HEK293 (cell line): ENCODE data around the gene COG3.
A peak's percentile ranks its signal among the peaks of the same experiment; 100 is the strongest.
"Not testable (repeated sequence)": the region's sequence is repeated elsewhere in the genome, so short reads cannot be mapped to it uniquely, and the experiment has no call there.

Experiments
- CTCF ChIA-PET: fragments of 350-600 bp; formaldehyde crosslinking; extraction: SDS; loops from one replicate; lab custom pipeline; 2021; ENCODE audit warnings: antibody characterized with exemption; lab: Yijun Ruan, JAX
- POLR2A ChIA-PET: fragments of 300-600 bp; formaldehyde crosslinking; extraction: SDS; loops from one replicate; lab custom pipeline; 2020; ENCODE audit warnings: antibody characterized with exemption, inconsistent platforms; lab: Yijun Ruan, JAX
- H3K27ac ChIP-seq: fragments of 200-500 bp; sonication (Bioruptor generic); 2 replicates; pipeline ENCODE4 v1.5.1; 2014; ENCODE audit warnings: low read depth, low read length, control low read depth, inconsistent platforms; ENCODE audit errors: extremely low read depth
- H3K36me3 ChIP-seq, 2 experiments: fragments of 200-500 bp in 1 of 2; sonication (Bioruptor generic) in 1 of 2; 1 replicate in 1 of 2; 2 replicates in 1 of 2; pipeline ENCODE4 v1.5.1; 2014 to 2017; ENCODE audit warnings: inconsistent platforms in 2 of 2, low read length in 2 of 2; ENCODE audit not compliant: control insufficient read depth in 2 of 2, insufficient read depth in 1 of 2
- H3K4me1 ChIP-seq: fragments of 200-500 bp; sonication (Bioruptor generic); 2 replicates; pipeline ENCODE4 v1.5.1; 2014; ENCODE audit warnings: mild to moderate bottlenecking, low read length, inconsistent platforms; ENCODE audit not compliant: control insufficient read depth, insufficient read depth
- H3K4me3 ChIP-seq: 2 replicates; pipeline ENCODE4 v1.5.1; 2011; ENCODE audit warnings: low read depth, mild to moderate bottlenecking, control low read depth, low read length, moderate library complexity
- H3K9me3 ChIP-seq: fragments of 200-500 bp; sonication (Bioruptor generic); 2 replicates; pipeline ENCODE4 v1.5.1; 2014; ENCODE audit warnings: low read depth, low read length, inconsistent platforms; ENCODE audit not compliant: control insufficient read depth, insufficient read depth
- BCL11A ChIP-seq: fragments of 450-650 bp; formaldehyde crosslinking; IDR thresholded peaks from 2 replicates; pipeline ENCODE4 v1.5.1; 2016; ENCODE audit warnings: low read depth, missing biosample characterization, missing genetic modification characterization
- OVOL3 ChIP-seq: fragments of 450-650 bp; formaldehyde crosslinking; IDR thresholded peaks from 2 replicates; pipeline ENCODE4 v1.5.1; 2016; ENCODE audit warnings: missing biosample characterization, missing genetic modification characterization
- ZBTB17 ChIP-seq: fragments of 450-650 bp; formaldehyde crosslinking; IDR thresholded peaks from 2 replicates; pipeline ENCODE4 v1.5.1; 2016; ENCODE audit warnings: missing biosample characterization, missing genetic modification characterization
- ZNF133 ChIP-seq: fragments of 450-650 bp; formaldehyde crosslinking; IDR thresholded peaks from 2 replicates; pipeline ENCODE4 v1.5.1; 2016; ENCODE audit warnings: missing biosample characterization, missing genetic modification characterization
- ZNF23 ChIP-seq: fragments of 450-650 bp; formaldehyde crosslinking; IDR thresholded peaks from 2 replicates; pipeline ENCODE4 v1.5.1; 2016; ENCODE audit warnings: missing biosample characterization, missing genetic modification characterization, borderline replicate concordance
- ZNF341 ChIP-seq: fragments of 450-650 bp; formaldehyde crosslinking; IDR thresholded peaks from 2 replicates; pipeline ENCODE4; 2016; ENCODE audit warnings: low read depth, missing biosample characterization, missing genetic modification characterization
- ZNF394 ChIP-seq: fragments of 450-650 bp; formaldehyde crosslinking; IDR thresholded peaks from 2 replicates; pipeline ENCODE4 v1.5.1; 2016; ENCODE audit warnings: missing biosample characterization, missing genetic modification characterization, mild to moderate bottlenecking, moderate library complexity, borderline replicate concordance
- ZNF501 ChIP-seq: fragments of 450-650 bp; formaldehyde crosslinking; IDR thresholded peaks from 2 replicates; pipeline ENCODE4 v1.5.1; 2016; ENCODE audit warnings: missing biosample characterization, missing genetic modification characterization
- ZNF530 ChIP-seq: fragments of 450-650 bp; formaldehyde crosslinking; IDR thresholded peaks from 2 replicates; pipeline ENCODE4 v1.5.1; 2016; ENCODE audit warnings: low read depth, missing biosample characterization, missing genetic modification characterization
- ZNF555 ChIP-seq: fragments of 450-650 bp; formaldehyde crosslinking; conservative IDR thresholded peaks from 2 replicates; pipeline ENCODE4 v1.5.1; 2017; ENCODE audit warnings: missing biosample characterization, mild to moderate bottlenecking, missing genetic modification characterization, inconsistent platforms
- ZNF658 ChIP-seq: fragments of 450-650 bp; formaldehyde crosslinking; IDR thresholded peaks from 2 replicates; pipeline ENCODE4; 2016; ENCODE audit warnings: missing biosample characterization, missing genetic modification characterization
- ZNF660 ChIP-seq: fragments of 450-650 bp; IDR thresholded peaks from 2 replicates; pipeline ENCODE4 v1.5.1; 2018; ENCODE audit warnings: missing biosample characterization, mild to moderate bottlenecking, missing genetic modification characterization
- ZNF707 ChIP-seq: fragments of 450-650 bp; formaldehyde crosslinking; IDR thresholded peaks from 2 replicates; pipeline ENCODE4 v1.5.1; 2016; ENCODE audit warnings: missing biosample characterization, missing genetic modification characterization
- ZNF792 ChIP-seq: fragments of 450-650 bp; formaldehyde crosslinking; IDR thresholded peaks from 2 replicates; pipeline ENCODE4 v1.5.1; 2016; ENCODE audit warnings: missing biosample characterization, missing genetic modification characterization
- TF ChIP-seq, protein P1 (sequence below): fragments of 450-650 bp; formaldehyde crosslinking; IDR thresholded peaks from 2 replicates; pipeline ENCODE4 v1.5.1; 2016; ENCODE audit warnings: missing biosample characterization, missing genetic modification characterization
- TF ChIP-seq, protein P2 (sequence below): fragments of 450-650 bp; formaldehyde crosslinking; IDR thresholded peaks from 2 replicates; pipeline ENCODE4; 2016; ENCODE audit warnings: missing biosample characterization, missing genetic modification characterization
- TF ChIP-seq, protein P3 (sequence below): fragments of 450-650 bp; formaldehyde crosslinking; optimal IDR thresholded peaks from 2 replicates; pipeline ENCODE3; 2016; ENCODE audit warnings: missing biosample characterization, mild to moderate bottlenecking, missing genetic modification characterization
- TF ChIP-seq, protein P4 (sequence below): fragments of 450-650 bp; formaldehyde crosslinking; IDR thresholded peaks from 2 replicates; pipeline ENCODE4 v1.5.1; 2016; ENCODE audit warnings: missing biosample characterization, missing genetic modification characterization, borderline replicate concordance

COG3 gene

DNA sequence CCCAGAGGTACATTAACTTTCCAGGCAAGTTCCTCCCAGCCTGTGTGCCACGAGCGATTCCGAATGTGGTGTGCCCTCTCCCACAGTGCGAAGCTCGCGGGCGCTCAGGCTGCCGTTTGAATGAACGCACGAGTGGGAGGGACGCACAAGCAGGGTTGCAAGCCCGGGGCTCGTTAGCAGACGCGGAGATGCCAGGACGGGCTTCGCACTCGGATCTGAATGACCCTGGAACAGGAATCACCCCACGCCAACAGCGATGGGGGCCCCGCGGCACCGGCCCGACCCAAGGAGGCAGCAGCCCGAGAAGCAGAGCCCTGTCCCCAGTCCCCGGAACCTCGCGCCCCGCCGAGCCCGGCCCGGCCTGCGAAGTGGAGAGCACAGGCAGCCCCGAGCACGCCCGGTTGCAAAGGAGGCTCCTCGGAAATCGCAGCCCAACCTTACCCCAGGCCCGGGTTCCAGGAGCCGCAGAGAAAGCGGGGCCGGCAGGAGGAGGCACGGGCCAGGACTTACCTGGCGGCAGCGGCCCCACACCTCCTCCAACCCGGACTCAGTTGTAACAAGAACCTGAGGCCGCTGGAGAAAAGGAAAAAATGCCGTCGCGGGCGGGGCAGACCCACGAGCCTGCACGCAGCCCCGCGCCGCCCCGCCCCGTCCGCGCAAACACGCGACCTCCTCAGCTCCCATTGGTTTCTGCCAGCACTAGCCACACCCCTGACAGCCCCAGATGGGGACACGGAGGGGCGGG, 46.8 kb upstream of the COG3 start, which contains the start of gene SLC25A30 (continued):
- TF ChIP-seq ZNF394 (0 out of 2 replicates have a peak, but pooled peaks have one; percentile 9), ZNF23 (no peak), ZNF133 (no peak), ZNF341 (tag by site-specific recombination) (no peak), ZNF501 (0 out of 2 replicates have a peak, but pooled peaks have one; percentile 35), ZNF660 (0 out of 2 replicates have a peak, but pooled peaks have one; percentile 32), ZNF555 (tag by site-specific recombination) (no peak), ZNF530 (tag by site-specific recombination) (no peak), BCL11A (tag by site-specific recombination) (no peak), ZNF707 (tag by site-specific recombination) (no peak), ZNF792 (tag by site-specific recombination) (no peak), ZBTB17 (peak; percentile 82), ZNF658 (no peak), OVOL3 (no peak)
- TF ChIP-seq, protein P1, sequence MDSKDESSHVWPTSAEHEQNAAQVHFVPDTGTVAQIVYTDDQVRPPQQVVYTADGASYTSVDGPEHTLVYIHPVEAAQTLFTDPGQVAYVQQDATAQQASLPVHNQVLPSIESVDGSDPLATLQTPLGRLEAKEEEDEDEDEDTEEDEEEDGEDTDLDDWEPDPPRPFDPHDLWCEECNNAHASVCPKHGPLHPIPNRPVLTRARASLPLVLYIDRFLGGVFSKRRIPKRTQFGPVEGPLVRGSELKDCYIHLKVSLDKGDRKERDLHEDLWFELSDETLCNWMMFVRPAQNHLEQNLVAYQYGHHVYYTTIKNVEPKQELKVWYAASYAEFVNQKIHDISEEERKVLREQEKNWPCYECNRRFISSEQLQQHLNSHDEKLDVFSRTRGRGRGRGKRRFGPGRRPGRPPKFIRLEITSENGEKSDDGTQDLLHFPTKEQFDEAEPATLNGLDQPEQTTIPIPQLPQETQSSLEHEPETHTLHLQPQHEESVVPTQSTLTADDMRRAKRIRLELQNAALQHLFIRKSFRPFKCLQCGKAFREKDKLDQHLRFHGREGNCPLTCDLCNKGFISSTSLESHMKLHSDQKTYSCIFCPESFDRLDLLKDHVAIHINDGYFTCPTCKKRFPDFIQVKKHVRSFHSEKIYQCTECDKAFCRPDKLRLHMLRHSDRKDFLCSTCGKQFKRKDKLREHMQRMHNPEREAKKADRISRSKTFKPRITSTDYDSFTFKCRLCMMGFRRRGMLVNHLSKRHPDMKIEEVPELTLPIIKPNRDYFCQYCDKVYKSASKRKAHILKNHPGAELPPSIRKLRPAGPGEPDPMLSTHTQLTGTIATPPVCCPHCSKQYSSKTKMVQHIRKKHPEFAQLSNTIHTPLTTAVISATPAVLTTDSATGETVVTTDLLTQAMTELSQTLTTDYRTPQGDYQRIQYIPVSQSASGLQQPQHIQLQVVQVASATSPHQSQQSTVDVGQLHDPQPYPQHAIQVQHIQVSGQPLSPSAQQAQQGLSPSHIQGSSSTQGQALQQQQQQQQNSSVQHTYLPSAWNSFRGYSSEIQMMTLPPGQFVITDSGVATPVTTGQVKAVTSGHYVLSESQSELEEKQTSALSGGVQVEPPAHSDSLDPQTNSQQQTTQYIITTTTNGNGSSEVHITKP (tag by site-specific recombination) = no peak
- TF ChIP-seq, protein P2, sequence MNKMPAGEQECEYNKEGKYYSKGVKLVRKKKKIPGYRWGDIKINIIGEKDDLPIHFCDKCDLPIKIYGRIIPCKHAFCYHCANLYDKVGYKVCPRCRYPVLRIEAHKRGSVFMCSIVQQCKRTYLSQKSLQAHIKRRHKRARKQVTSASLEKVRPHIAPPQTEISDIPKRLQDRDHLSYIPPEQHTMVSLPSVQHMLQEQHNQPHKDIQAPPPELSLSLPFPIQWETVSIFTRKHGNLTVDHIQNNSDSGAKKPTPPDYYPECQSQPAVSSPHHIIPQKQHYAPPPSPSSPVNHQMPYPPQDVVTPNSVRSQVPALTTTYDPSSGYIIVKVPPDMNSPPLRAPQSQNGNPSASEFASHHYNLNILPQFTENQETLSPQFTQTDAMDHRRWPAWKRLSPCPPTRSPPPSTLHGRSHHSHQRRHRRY = no peak
- TF ChIP-seq, protein P3, sequence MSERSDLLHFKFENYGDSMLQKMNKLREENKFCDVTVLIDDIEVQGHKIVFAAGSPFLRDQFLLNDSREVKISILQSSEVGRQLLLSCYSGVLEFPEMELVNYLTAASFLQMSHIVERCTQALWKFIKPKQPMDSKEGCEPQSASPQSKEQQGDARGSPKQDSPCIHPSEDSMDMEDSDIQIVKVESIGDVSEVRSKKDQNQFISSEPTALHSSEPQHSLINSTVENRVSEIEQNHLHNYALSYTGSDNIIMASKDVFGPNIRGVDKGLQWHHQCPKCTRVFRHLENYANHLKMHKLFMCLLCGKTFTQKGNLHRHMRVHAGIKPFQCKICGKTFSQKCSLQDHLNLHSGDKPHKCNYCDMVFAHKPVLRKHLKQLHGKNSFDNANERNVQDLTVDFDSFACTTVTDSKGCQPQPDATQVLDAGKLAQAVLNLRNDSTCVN (tag by site-specific recombination) = peak; percentile 90
- TF ChIP-seq, protein P4, sequence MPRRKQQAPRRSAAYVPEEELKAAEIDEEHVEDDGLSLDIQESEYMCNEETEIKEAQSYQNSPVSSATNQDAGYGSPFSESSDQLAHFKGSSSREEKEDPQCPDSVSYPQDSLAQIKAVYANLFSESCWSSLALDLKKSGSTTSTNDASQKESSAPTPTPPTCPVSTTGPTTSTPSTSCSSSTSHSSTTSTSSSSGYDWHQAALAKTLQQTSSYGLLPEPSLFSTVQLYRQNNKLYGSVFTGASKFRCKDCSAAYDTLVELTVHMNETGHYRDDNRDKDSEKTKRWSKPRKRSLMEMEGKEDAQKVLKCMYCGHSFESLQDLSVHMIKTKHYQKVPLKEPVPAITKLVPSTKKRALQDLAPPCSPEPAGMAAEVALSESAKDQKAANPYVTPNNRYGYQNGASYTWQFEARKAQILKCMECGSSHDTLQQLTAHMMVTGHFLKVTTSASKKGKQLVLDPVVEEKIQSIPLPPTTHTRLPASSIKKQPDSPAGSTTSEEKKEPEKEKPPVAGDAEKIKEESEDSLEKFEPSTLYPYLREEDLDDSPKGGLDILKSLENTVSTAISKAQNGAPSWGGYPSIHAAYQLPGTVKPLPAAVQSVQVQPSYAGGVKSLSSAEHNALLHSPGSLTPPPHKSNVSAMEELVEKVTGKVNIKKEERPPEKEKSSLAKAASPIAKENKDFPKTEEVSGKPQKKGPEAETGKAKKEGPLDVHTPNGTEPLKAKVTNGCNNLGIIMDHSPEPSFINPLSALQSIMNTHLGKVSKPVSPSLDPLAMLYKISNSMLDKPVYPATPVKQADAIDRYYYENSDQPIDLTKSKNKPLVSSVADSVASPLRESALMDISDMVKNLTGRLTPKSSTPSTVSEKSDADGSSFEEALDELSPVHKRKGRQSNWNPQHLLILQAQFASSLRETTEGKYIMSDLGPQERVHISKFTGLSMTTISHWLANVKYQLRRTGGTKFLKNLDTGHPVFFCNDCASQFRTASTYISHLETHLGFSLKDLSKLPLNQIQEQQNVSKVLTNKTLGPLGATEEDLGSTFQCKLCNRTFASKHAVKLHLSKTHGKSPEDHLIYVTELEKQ = no peak

DNA sequence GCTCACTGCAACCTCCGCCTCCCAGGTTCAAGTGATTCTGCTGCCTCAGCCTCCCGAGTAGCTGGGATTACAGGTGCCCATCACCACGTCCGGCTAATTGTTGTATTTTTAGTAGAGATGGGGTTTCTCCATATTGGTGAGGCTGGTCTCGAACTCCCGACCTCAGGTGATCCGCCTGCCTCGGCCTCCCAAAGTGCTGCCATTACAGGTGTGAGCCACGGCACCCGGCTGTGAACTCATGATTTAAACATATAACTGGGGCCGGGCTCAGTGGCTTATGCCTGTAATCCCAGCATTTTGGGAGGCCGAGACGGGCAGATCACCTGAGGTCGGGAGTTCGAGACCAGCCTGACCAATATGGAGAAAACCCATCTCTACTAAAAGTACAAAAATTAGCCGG, 45.4 kb upstream of the COG3 start:
- CTCF ChIA-PET = interaction anchor here (0.6 kb wide), 1 partner anchor 948 kb away, joined by 3 read pairs; no protein-coding TSS in a partner anchor
- H3K36me3 ChIP-seq, POLR2A ChIA-PET, H3K27ac ChIP-seq, H3K9me3 ChIP-seq, H3K4me1 ChIP-seq, H3K4me3 ChIP-seq: not testable (repeated sequence)
